GM10266 (cell line): ENCODE measurements around the gene DRAM1.

ENCODE experiments used
- DNase-seq: peaks from one replicate; pipeline ENCODE4 v3.0.0; 2012; ENCODE audit errors: extremely low spot score
- CTCF ChIP-seq: IDR thresholded peaks from 2 replicates; pipeline ENCODE4 v1.5.1; 2012; ENCODE audit warnings: mild to moderate bottlenecking, low read depth; ENCODE audit not compliant: control insufficient read depth, insufficient read depth; ENCODE audit errors: missing control alignments

DRAM1 gene

GRCh38 chr12:101935890-101936746 is 58.7 kb downstream of the DRAM1 start:
- DNase-seq = peak; percentile 68
- no peak for TF ChIP-seq CTCF

- DNase-seq = no peak
- no peak for TF ChIP-seq CTCF
Observed at GRCh38 chr12:101939306-101939705, 61.9 kb downstream of the DRAM1 start.

- TF ChIP-seq CTCF = peak; percentile 88
- peak; percentile 35 for DNase-seq
Observed at GRCh38 chr12:101939856-101940265, 62.5 kb downstream of the DRAM1 start.

- DNase-seq = no peak
- no peak for TF ChIP-seq CTCF
Observed at GRCh38 chr12:101940400-101940950, 63.1 kb downstream of the DRAM1 start.

- no peak for TF ChIP-seq CTCF
- DNase-seq = peak; percentile 39
Observed at GRCh38 chr12:101941306-101942249, 64.2 kb downstream of the DRAM1 start.

- no peak for TF ChIP-seq CTCF
- no peak for DNase-seq
Observed at GRCh38 chr12:101942250-101942605, 64.8 kb downstream of the DRAM1 start.
